ENCODE results near the gene EIF5A.

The EIF5A gene

DNA sequence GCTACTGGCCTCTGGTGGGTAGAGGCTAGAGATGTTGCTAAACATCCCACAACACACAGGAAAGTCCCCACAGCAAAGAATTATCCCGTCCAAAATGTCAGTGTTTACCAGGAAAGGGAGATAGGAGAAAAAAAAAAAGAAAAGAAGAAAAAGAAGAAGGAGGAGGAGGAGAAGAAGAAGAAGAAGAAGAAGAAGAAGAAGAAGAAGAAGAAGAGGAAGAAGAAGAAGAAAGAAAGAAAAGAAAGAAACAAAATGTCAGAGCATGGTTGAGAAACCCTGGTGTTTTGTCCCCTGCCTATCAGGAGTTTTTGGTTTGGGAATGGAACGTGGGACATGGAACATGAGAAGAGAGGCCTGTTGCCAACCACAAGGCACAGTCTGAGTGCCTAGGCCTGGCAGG lies 50.0 kb downstream of the EIF5A start:
- no peak for DNase-seq

DNA sequence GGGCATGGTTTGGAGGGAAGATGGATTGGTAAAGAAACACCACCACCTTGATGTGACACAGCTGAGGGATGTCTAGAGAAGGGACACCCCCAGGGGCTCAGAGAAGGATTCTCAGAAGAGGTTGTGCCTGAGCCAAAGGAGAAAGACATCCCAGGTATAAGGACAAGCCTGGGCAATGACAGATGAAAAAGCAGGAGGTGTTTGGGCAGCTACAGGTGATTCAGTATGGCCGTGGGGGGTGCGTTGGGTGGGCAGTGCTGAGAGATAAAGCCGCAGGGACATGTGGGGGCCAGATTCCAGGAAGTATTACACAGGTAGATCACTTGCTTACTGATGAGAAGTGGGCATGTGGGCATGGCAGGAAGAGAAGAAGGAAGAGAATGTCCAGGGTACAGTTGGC lies 54.5 kb downstream of the EIF5A start:
- DNase-seq: no peak

All from stimulated activated CD4-positive, alpha-beta T cell treated with anti-CD3 and anti-CD28 coated beads, Interleukin-2, amount 100 ng/mL, for 24 hours (primary cell).